DMS79 (cell line): ENCODE measurements around the gene ASIC3.
"Not testable (repeated sequence)": the region's sequence is repeated elsewhere in the genome, so short reads cannot be mapped to it uniquely, and the experiment has no call there.

Experiments used
- DNase-seq: peaks from one replicate; lab custom pipeline; 2025; lab: John Stamatoyannopoulos, UW

The ASIC3 gene

GRCh38 chr7:151047976-151048815, at the start of gene ASIC3:
Gene ASIC3 (plus strand): TSS chr7:151048531. CDS start chr7:151048886, 355 bp downstream.
- no peak for DNase-seq

GRCh38 chr7:150999001-150999400, 49.3 kb upstream of the ASIC3 start:
- no peak for DNase-seq

- no peak for DNase-seq
Measured at GRCh38 chr7:150999497-151000230, 48.7 kb upstream of the ASIC3 start.

GRCh38 chr7:151000897-151001495, 47.3 kb upstream of the ASIC3 start:
- DNase-seq = no peak

GRCh38 chr7:151001546-151001945, 46.8 kb upstream of the ASIC3 start:
- no peak for DNase-seq

- no peak for DNase-seq
Measured at GRCh38 chr7:151003572-151003971, 44.8 kb upstream of the ASIC3 start.

- no peak for DNase-seq
Measured at GRCh38 chr7:151005566-151005965, 42.8 kb upstream of the ASIC3 start.

GRCh38 chr7:151006590-151007300, 41.6 kb upstream of the ASIC3 start:
- no peak for DNase-seq

- DNase-seq = no peak
Measured at GRCh38 chr7:151007469-151007898, 40.8 kb upstream of the ASIC3 start.

- DNase-seq = no peak
Measured at GRCh38 chr7:151008143-151008510, 40.2 kb upstream of the ASIC3 start.

GRCh38 chr7:151008511-151009323, 39.6 kb upstream of the ASIC3 start:
- DNase-seq = no peak

- DNase-seq = no peak
Measured at GRCh38 chr7:151009327-151010036, 38.8 kb upstream of the ASIC3 start.

GRCh38 chr7:151010037-151010306, 38.4 kb upstream of the ASIC3 start:
- DNase-seq = no peak

GRCh38 chr7:151010307-151011096, 37.8 kb upstream of the ASIC3 start:
- no peak for DNase-seq

GRCh38 chr7:151011097-151011409, 37.3 kb upstream of the ASIC3 start:
- DNase-seq = no peak

GRCh38 chr7:151011616-151012015, 36.7 kb upstream of the ASIC3 start:
- DNase-seq = not testable (repeated sequence)

- DNase-seq = no peak
Measured at GRCh38 chr7:151012031-151012692, 36.2 kb upstream of the ASIC3 start.

- DNase-seq = no peak
Measured at GRCh38 chr7:151012911-151013347, 35.4 kb upstream of the ASIC3 start.

- no peak for DNase-seq
Measured at GRCh38 chr7:151013356-151013732, 35.0 kb upstream of the ASIC3 start.
